PC-9 (cell line): ENCODE data around the gene MAML3. TPM values are rescaled to one million over a fixed set of nuclear protein-coding genes. Genes with fewer than 3 reads are reported as not detected.

Source experiments
- BruUV-seq: library from RNA; stranded (reverse); fragments of 400-500 nt; replicated peaks from 2 replicates; lab custom pipeline; 2021; lab: Mats Ljungman, UMichigan
- CTCF ChIA-PET: fragments of 300-600 bp; sonication (Branson Sonifier 250); formaldehyde crosslinking; loops from one replicate; lab custom pipeline; 2022; ENCODE audit warnings: antibody characterized with exemption; lab: Charles Lee
- POLR2A ChIA-PET: fragments of 300-600 bp; sonication (Branson Sonifier 250); formaldehyde crosslinking; loops from one replicate; lab custom pipeline; 2022; ENCODE audit warnings: antibody characterized with exemption; ENCODE audit not compliant: unreplicated experiment; lab: Charles Lee
- DNase-seq, 2 experiments: peaks; one replicate each; pipeline versions ENCODE4 v3.0.0 to v3.0.0-alpha.2; 2015 to 2022; ENCODE audit warnings: mixed read lengths in 1 of 2
- H2AFZ ChIP-seq: fragments of 200-600 bp; sonication (generic); 2 replicates; pipeline ENCODE4 v1.8.1; 2017; ENCODE audit warnings: antibody characterized with exemption
- H3F3A ChIP-seq: fragments of 200-600 bp; sonication (generic); 2 replicates; pipeline ENCODE4 v1.8.1; 2017; ENCODE audit warnings: antibody characterized with exemption, mild to moderate bottlenecking, low read depth; ENCODE audit not compliant: insufficient read depth
- H3K27ac ChIP-seq: fragments of 200-600 bp; sonication (generic); 2 replicates; pipeline ENCODE4 v1.6.1; 2016; ENCODE audit warnings: mixed run types
- H3K27me3 ChIP-seq: fragments of 200-600 bp; sonication (generic); 2 replicates; pipeline ENCODE4 v1.6.1; 2016; ENCODE audit warnings: low read depth, mixed run types; ENCODE audit not compliant: insufficient read depth
- H3K36me3 ChIP-seq: fragments of 200-600 bp; sonication (generic); 2 replicates; pipeline ENCODE4 v1.6.1; 2016; ENCODE audit warnings: low read depth, mixed run types
- H3K4me1 ChIP-seq: fragments of 200-600 bp; sonication (generic); replicated peaks from 2 replicates; pipeline ENCODE4 v1.6.1; 2016; ENCODE audit warnings: mixed run types; ENCODE audit not compliant: insufficient read depth
- H3K4me2 ChIP-seq: fragments of 200-600 bp; sonication (generic); 2 replicates; pipeline ENCODE4 v1.6.1; 2017; ENCODE audit warnings: mixed run types
- H3K4me3 ChIP-seq: fragments of 200-600 bp; sonication (generic); 2 replicates; pipeline ENCODE4 v1.6.1; 2016; ENCODE audit warnings: mixed run types
- H3K79me2 ChIP-seq: fragments of 200-600 bp; sonication (generic); 2 replicates; pipeline ENCODE4 v1.6.1; 2017; ENCODE audit warnings: low read depth, mixed run types
- H3K9me2 ChIP-seq: fragments of 200-600 bp; sonication (generic); 2 replicates; pipeline ENCODE4 v1.8.1; 2017; ENCODE audit warnings: mild to moderate bottlenecking; ENCODE audit not compliant: insufficient read depth
- H3K9me3 ChIP-seq: fragments of 200-600 bp; sonication (generic); 2 replicates; pipeline ENCODE4 v1.8.1; 2016; ENCODE audit warnings: low read depth; ENCODE audit not compliant: insufficient read depth
- H4K20me1 ChIP-seq: fragments of 200-600 bp; sonication (generic); 2 replicates; pipeline ENCODE4 v1.8.1; 2017; ENCODE audit not compliant: insufficient read depth
- EZH2 ChIP-seq: fragments of 200-600 bp; sonication (generic); IDR thresholded peaks from 2 replicates; pipeline ENCODE4 v1.8.0; 2017; ENCODE audit warnings: antibody characterized with exemption, low read depth
- intact Hi-C: fragments of 100-400 bp; cut with micrococcal nuclease; formaldehyde crosslinking; loops from one replicate; pipeline ENCODE4 v1.10.0; 2022; ENCODE audit not compliant: unreplicated experiment
- total RNA-seq: library from RNA; stranded (reverse); gene quantifications from 2 replicates; pipeline ENCODE4 v1.2.3, GENCODE V29; 2021
- TF ChIP-seq, protein P1 (sequence below): fragments of 200-600 bp; sonication (generic); conservative IDR thresholded peaks from 2 replicates; pipeline ENCODE4 v1.6.1; 2017; ENCODE audit warnings: mixed run types, antibody characterized with exemption, mild to moderate bottlenecking, moderate library complexity

The MAML3 gene
- total RNA-seq, 1 experiment from 2014 or later = 15.2 TPM

DNA sequence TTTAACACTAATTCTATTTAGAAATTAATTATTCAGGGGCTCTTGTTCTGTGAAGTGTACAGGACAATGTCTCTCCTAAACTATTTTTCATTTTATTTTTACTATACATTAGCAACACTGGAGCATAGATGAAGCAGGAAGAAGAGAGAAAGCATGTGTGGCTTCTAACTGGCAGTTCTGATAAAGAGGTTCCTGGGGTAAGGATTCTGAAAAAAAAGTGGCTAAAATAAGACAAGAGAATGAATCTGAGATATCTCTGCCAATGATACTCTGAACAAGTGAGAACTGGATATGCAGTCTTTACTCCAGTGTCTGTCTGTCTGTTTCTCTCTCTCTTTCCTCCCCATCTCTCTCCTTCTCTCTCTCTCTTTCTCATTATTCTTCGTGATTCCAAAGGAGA, 125.9 kb downstream of the MAML3 start:
- Histone ChIP-seq H3K9me3 (no peaks in the 10 kb centered on the region), H3K27me3 (no peaks in the 10 kb centered on the region), H3K4me3 (no peak overlapping the region), H2AFZ (no peak overlapping the region), H3K4me1 (no peaks in the 10 kb centered on the region; the same call in 1 of the 2 replicates), H4K20me1 (no peaks in the 10 kb centered on the region), H3K36me3 (no peaks in the 10 kb centered on the region), H3F3A (no peaks in the 10 kb centered on the region; the same call in 1 of the 2 replicates), H3K79me2 (peaks cover 8% of the 10 kb centered on the region), H3K27ac (no peak overlapping the region), H3K4me2 (no peak overlapping the region), H3K9me2 (no peaks in the 10 kb centered on the region)
- POLR2A ChIA-PET = interaction anchor here (0.6 kb wide), 1 partner anchor 9 kb away, joined by 11 read pairs; no protein-coding TSS in a partner anchor
- BruUV-seq = no TSS peak
- TF ChIP-seq, protein P1, sequence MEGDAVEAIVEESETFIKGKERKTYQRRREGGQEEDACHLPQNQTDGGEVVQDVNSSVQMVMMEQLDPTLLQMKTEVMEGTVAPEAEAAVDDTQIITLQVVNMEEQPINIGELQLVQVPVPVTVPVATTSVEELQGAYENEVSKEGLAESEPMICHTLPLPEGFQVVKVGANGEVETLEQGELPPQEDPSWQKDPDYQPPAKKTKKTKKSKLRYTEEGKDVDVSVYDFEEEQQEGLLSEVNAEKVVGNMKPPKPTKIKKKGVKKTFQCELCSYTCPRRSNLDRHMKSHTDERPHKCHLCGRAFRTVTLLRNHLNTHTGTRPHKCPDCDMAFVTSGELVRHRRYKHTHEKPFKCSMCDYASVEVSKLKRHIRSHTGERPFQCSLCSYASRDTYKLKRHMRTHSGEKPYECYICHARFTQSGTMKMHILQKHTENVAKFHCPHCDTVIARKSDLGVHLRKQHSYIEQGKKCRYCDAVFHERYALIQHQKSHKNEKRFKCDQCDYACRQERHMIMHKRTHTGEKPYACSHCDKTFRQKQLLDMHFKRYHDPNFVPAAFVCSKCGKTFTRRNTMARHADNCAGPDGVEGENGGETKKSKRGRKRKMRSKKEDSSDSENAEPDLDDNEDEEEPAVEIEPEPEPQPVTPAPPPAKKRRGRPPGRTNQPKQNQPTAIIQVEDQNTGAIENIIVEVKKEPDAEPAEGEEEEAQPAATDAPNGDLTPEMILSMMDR = no peak
- TF ChIP-seq EZH2 = no peak
- intact Hi-C loops = no loop called here
- CTCF ChIA-PET = no interaction called here
- no peak for DNase-seq

DNA sequence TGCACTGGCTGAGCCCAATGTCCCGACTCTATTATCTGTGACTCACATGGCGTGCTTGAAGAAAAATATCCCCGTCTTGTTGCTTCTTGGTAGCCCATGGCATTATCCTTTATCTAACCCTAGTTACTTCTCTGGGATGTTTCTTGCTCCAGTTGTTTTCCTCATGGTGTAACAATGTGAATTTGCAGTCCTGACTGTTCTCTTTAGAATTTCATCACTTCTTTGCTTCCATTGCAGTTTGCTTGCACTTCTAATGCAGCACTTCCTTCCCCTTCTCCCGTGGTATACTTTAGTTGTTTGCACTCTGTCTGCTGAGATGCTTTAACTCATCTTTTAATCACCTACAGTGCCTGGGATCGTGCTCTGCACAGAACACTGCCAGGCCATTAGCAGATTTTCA, 126.9 kb downstream of the MAML3 start:
- H3K4me2 ChIP-seq = no peak overlapping the region
- H3K9me3 ChIP-seq = no peaks in the 10 kb centered on the region
- no peak overlapping the region for H3K27ac ChIP-seq
- no peaks in the 10 kb centered on the region; the same call in none of the 2 replicates for H3F3A ChIP-seq
- no peak for DNase-seq
- CTCF ChIA-PET = no interaction called here
- no peaks in the 10 kb centered on the region for H3K27me3 ChIP-seq
- no peak overlapping the region for H2AFZ ChIP-seq
- BruUV-seq = no TSS peak
- H3K79me2 ChIP-seq = peaks cover 9% of the 10 kb centered on the region
- peaks cover 5% of the 10 kb centered on the region for H3K4me1 ChIP-seq
- POLR2A ChIA-PET = no interaction called here
- H3K36me3 ChIP-seq = no peaks in the 10 kb centered on the region
- H3K4me3 ChIP-seq = no peak overlapping the region
- intact Hi-C loops = no loop called here
- TF ChIP-seq, protein P1 = no peak
- no peak for TF ChIP-seq EZH2
- no peaks in the 10 kb centered on the region for H4K20me1 ChIP-seq
- no peaks in the 10 kb centered on the region for H3K9me2 ChIP-seq

DNA sequence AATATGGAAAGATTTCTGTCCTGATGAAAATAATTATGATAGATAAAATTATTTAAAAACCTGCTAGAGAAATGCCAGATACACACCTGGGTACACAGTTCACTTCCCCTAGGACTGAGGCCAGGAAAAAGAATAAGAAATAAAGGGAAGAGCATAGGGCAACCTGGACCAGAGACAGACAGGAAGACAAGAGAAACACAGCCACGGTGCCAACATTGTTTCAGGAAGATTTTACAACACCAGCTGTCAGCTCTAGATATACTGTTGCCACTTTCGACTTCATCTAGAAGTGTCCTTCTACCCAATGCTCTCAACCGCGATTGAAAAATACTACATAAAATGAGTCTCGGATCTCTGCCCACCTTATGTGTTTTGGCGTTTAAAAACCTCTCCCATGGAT, 128.5 kb downstream of the MAML3 start:
- Histone ChIP-seq H3K27ac (no peak overlapping the region), H3K36me3 (no peaks in the 10 kb centered on the region), H3K4me3 (no peak overlapping the region), H3K4me1 (peaks cover 21% of the 10 kb centered on the region), H3K27me3 (no peaks in the 10 kb centered on the region), H4K20me1 (no peaks in the 10 kb centered on the region), H3K79me2 (0 out of 2 replicates have a peak, but pooled peaks cover 12% of the 10 kb centered on the region), H2AFZ (no peak overlapping the region), H3F3A (peaks cover 11% of the 10 kb centered on the region), H3K9me2 (no peaks in the 10 kb centered on the region), H3K9me3 (no peaks in the 10 kb centered on the region), H3K4me2 (no peak overlapping the region)
- POLR2A ChIA-PET = no interaction called here
- TF ChIP-seq, protein P1 = no peak
- no peak for TF ChIP-seq EZH2
- no TSS peak for BruUV-seq
- no peak for DNase-seq
- intact Hi-C loops = no loop called here
- CTCF ChIA-PET = no interaction called here
